ENCODE data around the gene UBE2F. TPM values are rescaled to one million over a fixed set of nuclear protein-coding genes. Genes with fewer than 3 reads are reported as not detected.
"Not testable (repeated sequence)": the region's sequence is repeated elsewhere in the genome, so short reads cannot be mapped to it uniquely, and the experiment has no call there.

Gene UBE2F
- total and polyA plus RNA-seq, 2 of the 13 experiments (the other 11 are each of a cell fraction or from before 2014, with no cell fraction given), result 35.4 to 73.1 TPM

GRCh38 chr2:237980751-237981150, 13.9 kb downstream of the UBE2F start:
- peaks cover 51% of the 10 kb centered on the region for H3K79me2 ChIP-seq (ENCODE audit: insufficient read depth, low read length)
- in situ Hi-C loops (cut with HindIII; ENCODE audit: extremely low pct_ligation_motif_present, low pct_unique_long_range_greater_than_20kb), result no loop called here
- TF ChIP-seq PRDM4 (CRISPR knock-in tag; IDR thresholded peaks at IDR 0.05; ENCODE audit: borderline replicate concordance), result no peak
- no peak for TF ChIP-seq GATA4 (IDR thresholded peaks at IDR 0.05; ENCODE audit: borderline replicate concordance, low read depth)
- TF ChIP-seq MAF1 (CRISPR knock-in tag; IDR thresholded peaks at IDR 0.05; ENCODE audit: borderline replicate concordance), result no peak
- no peak for TF ChIP-seq MXI1 (IDR thresholded peaks at IDR 0.05; ENCODE audit: borderline replicate concordance, low read depth, low read length)
- no peak for TF ChIP-seq ZNF614 (CRISPR knock-in tag; IDR thresholded peaks at IDR 0.05; ENCODE audit: borderline replicate concordance)
- TF ChIP-seq IRF9 (CRISPR knock-in tag; IDR thresholded peaks at IDR 0.05; ENCODE audit: borderline replicate concordance), result no peak
- no peak for TF ChIP-seq ZSCAN22 (CRISPR knock-in tag; IDR thresholded peaks at IDR 0.05)
- TF ChIP-seq NR1H2 (CRISPR knock-in tag; IDR thresholded peaks at IDR 0.05; ENCODE audit: borderline replicate concordance, low read depth), result no peak
- no TSS peak for BruUV-seq (replicated peaks)
- no peak for DNase-seq (ENCODE audit: low spot score)
- WGBS (ENCODE audit: low lambda C conversion rate), result 93% methylated on average over 6 of the region's 6 CpGs
- H3K9ac ChIP-seq (ENCODE audit: insufficient read depth, low read depth, low read length), result no peak overlapping the region
- intact Hi-C loops (cut with micrococcal nuclease; ENCODE audit: unreplicated experiment), result no loop called here
- H3K4me2 ChIP-seq (ENCODE audit: low read depth, low read length), result no peak overlapping the region
- H4K20me1 ChIP-seq (ENCODE audit: insufficient read depth, low read length), result peaks cover 12% of the 10 kb centered on the region; the same call in 1 of the 2 replicates
- no peak overlapping the region for H3K27ac ChIP-seq (ENCODE audit: extremely low read length, insufficient read depth, low read length)
- CTCF ChIA-PET (ENCODE audit: low intra/inter-chr PET ratio, low total read pairs), result no interaction called here
- no peak overlapping the region for H2AFZ ChIP-seq (ENCODE audit: low read length)
- H3K27me3 ChIP-seq (ENCODE audit: control insufficient read depth in 1 of 2, insufficient read depth in 2 of 2, low read length in 2 of 2), result no peaks in the 10 kb centered on the region
- peaks cover 10 to 29% of the 10 kb centered on the region in 2 experiments for H3K36me3 ChIP-seq (replicated peaks in 1 of 2; ENCODE audit: control insufficient read depth in 1 of 2, insufficient read depth in 2 of 2, low read length in 2 of 2)
- no peak for FAIRE-seq
- no peak overlapping the region for H3K4me3 ChIP-seq (replicated peaks in 1 of 3; ENCODE audit: insufficient read depth in 1 of 3, low read depth in 2 of 3, low read length in 3 of 3)
- ATAC-seq, result no peak
- H3K4me1 ChIP-seq (ENCODE audit: insufficient read depth, low read length), result no peaks in the 10 kb centered on the region
- POLR2A ChIA-PET, result no interaction called here
- H3K9me3 ChIP-seq (ENCODE audit: low read length), result no peaks in the 10 kb centered on the region

GRCh38 chr2:237981621-237982020, 14.8 kb downstream of the UBE2F start:
- H2AFZ ChIP-seq (ENCODE audit: low read length); in situ Hi-C loops (cut with HindIII; ENCODE audit: extremely low pct_ligation_motif_present, low pct_unique_long_range_greater_than_20kb); BruUV-seq (replicated peaks); ATAC-seq; FAIRE-seq; H3K27ac ChIP-seq (ENCODE audit: extremely low read length, insufficient read depth, low read length); H3K9me3 ChIP-seq (ENCODE audit: low read length); H3K9ac ChIP-seq (ENCODE audit: insufficient read depth, low read depth, low read length); H3K4me1 ChIP-seq (ENCODE audit: insufficient read depth, low read length); H3K4me3 ChIP-seq (replicated peaks in 1 of 3; ENCODE audit: insufficient read depth in 1 of 3, low read depth in 2 of 3, low read length in 3 of 3); DNase-seq (ENCODE audit: low spot score); CTCF ChIA-PET (ENCODE audit: low intra/inter-chr PET ratio, low total read pairs); H3K4me2 ChIP-seq (ENCODE audit: low read depth, low read length); intact Hi-C loops (cut with micrococcal nuclease; ENCODE audit: unreplicated experiment); H3K27me3 ChIP-seq (ENCODE audit: control insufficient read depth in 1 of 2, insufficient read depth in 2 of 2, low read length in 2 of 2): not testable (repeated sequence)
- peaks cover 12% of the 10 kb centered on the region; the same call in 1 of the 2 replicates for H4K20me1 ChIP-seq (ENCODE audit: insufficient read depth, low read length)
- POLR2A ChIA-PET, result interaction anchor here (0.7 kb wide), 1 partner anchor 79 kb away, joined by 3 read pairs; the partner anchor contains the start of gene SCLY
- 94% methylated on average over 5 of the region's 5 CpGs for WGBS (ENCODE audit: low lambda C conversion rate)
- peaks cover 54% of the 10 kb centered on the region for H3K79me2 ChIP-seq (ENCODE audit: insufficient read depth, low read length)
- peaks cover 10 to 25% of the 10 kb centered on the region in 2 experiments; a peak in 4 of 5 replicates for H3K36me3 ChIP-seq (replicated peaks in 1 of 2; ENCODE audit: control insufficient read depth in 1 of 2, insufficient read depth in 2 of 2, low read length in 2 of 2)
